ENCODE measurements around the gene BEX3.

GRCh38 chrX:103372886-103373285, 3.5 kb upstream of the BEX3 start:
- TF ChIP-seq CTCF (conservative IDR thresholded peaks at IDR 0.05; ENCODE audit: low read length) (no peak), EZH2phosphoT487 (IDR thresholded peaks at IDR 0.05; ENCODE audit: borderline replicate concordance, low read depth, low read length) (no peak)
